Right cardiac atrium (tissue), 5 donors: Measurements from ENCODE around the gene LRRC75B. TPM values are rescaled to one million over a fixed set of nuclear protein-coding genes. Genes with fewer than 3 reads are reported as not detected.
"Not testable (repeated sequence)": the region's sequence is repeated elsewhere in the genome, so short reads cannot be mapped to it uniquely, and the experiment has no call there.

ENCODE experiments used
- ATAC-seq, 2 donors: fragments of 200-7000 bp; cut with Tn5 transposase; one replicate each; pipeline versions ENCODE4 v1.8.0 to v1.9.1; 2020; ENCODE audit warnings: moderate library complexity in 2 of 2, mild to moderate bottlenecking in 1 of 2
- DNase-seq, 3 donors: peaks; one replicate each; pipeline ENCODE4 v3.0.0-alpha.2; 2020
- H3K27ac ChIP-seq: one replicate; pipeline ENCODE4 v1.5.1; 2013; ENCODE audit warnings: mild to moderate bottlenecking, low read length, control low read depth, moderate library complexity
- H3K27me3 ChIP-seq: one replicate; pipeline ENCODE4 v1.6.1; 2013; ENCODE audit not compliant: control insufficient read depth, insufficient read depth
- H3K4me1 ChIP-seq: one replicate; pipeline ENCODE4 v1.6.1; 2013; ENCODE audit warnings: low read length; ENCODE audit not compliant: control insufficient read depth, insufficient read depth
- H3K4me3 ChIP-seq: one replicate; pipeline ENCODE4 v1.5.1; 2013; ENCODE audit warnings: low read length, control low read depth
- H3K9me3 ChIP-seq: one replicate; pipeline ENCODE4 v1.6.1; 2013; ENCODE audit warnings: low read length; ENCODE audit not compliant: control insufficient read depth
- WGBS: extraction: QIAGEN DNeasy Blood & Tissue Kit; methylation state at CpG from one replicate; pipeline ENCODE4 v1.1.7; 2013; 5-methylcytosine and 5-hydroxymethylcytosine counted together
- intact Hi-C, 4 donors: fragments of 100-400 bp; cut with DNase I; formaldehyde crosslinking; loops; one replicate each; pipeline versions ENCODE4 v1.11.0 to v1.14.0; 2022 to 2023
- polyA plus RNA-seq: library from polyadenylated mRNA; stranded (reverse); fragments of 200-250 nt; gene quantifications from one replicate; pipeline ENCODE4 v1.2.3, GENCODE V29; 2013
- total RNA-seq, 4 donors: library from RNA; stranded (reverse); fragmentation: NEBNext Ultra II Directional; extraction: Animal tissue kit (Norgen Biotek cat#: 25700); gene quantifications; one replicate each; pipeline ENCODE4 v1.2.1, GENCODE V29; 2021
- donor health status: healthy with polysubstance abuse.
- donor health status: DM: no; HTN: yes; CAD: no.
- donor health status: DM: no; HTN: no; CAD: no.
- donor health status: DM: no; HTN: yes; CAD: no; lungs with severe emphysema.
- donor health status: DM: yes; HTN: yes; CAD: no.

The LRRC75B gene
- total and polyA plus RNA-seq, 5 donors = 5.1 to 7.3 (median 6.1) TPM

GRCh38 chr22:24601217-24602104 lies 8.6 kb upstream of the LRRC75B start:
- H3K4me1 ChIP-seq = peaks cover 3% of the 10 kb centered on the region
- ATAC-seq (peak; percentile 67 to 78), DNase-seq (peak; percentile 52 to 88 (median 87))
- no peaks in the 10 kb centered on the region for H3K27me3 ChIP-seq
- no peaks in the 10 kb centered on the region for H3K9me3 ChIP-seq
- no peak overlapping the region for H3K4me3 ChIP-seq
- WGBS = 67% methylated on average over 12 of the region's 12 CpGs
- H3K27ac ChIP-seq = no peak overlapping the region
- intact Hi-C loops = no loop called here

DNA sequence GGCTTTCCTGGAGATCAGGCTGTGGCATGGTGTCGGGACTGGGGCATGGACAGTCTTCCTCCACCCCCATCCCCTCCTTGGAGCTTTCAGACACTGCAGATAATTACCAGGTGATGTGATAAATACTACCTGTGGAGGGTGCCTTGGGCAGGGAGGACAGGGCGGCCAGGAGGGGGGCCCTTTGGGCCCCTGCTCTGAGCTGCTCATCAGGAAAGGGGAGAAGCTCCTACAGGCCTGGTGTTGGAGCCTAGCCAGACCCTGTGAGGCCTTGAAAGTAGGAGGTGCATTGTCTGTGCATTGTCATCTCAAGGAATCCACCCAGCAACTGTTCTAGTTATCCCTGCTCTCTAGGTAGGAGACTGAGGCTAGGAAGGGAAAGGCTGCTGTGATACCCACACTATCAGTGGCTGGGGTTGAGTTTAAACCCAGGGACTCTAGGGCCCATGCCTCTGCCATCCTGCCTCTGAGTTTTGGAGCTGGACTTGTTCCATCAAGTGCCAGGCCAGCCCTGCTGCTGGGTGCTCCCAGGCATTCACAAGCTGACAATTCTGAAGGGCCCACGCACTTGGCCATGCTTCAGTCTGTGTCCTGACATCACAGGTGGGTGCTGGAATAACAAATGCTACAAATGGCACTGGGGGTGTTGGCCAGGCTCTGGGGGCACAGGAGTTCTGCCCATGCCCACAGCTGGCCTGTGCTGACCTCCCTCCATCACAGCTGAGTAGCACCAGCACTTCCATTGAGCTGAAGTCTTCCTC lies 7.3 kb upstream of the LRRC75B start:
- ATAC-seq, H3K4me1 ChIP-seq, H3K9me3 ChIP-seq, DNase-seq, H3K4me3 ChIP-seq, H3K27me3 ChIP-seq, intact Hi-C loops, H3K27ac ChIP-seq: not testable (repeated sequence)
- 91% methylated on average over 3 of the region's 3 CpGs for WGBS

DNA sequence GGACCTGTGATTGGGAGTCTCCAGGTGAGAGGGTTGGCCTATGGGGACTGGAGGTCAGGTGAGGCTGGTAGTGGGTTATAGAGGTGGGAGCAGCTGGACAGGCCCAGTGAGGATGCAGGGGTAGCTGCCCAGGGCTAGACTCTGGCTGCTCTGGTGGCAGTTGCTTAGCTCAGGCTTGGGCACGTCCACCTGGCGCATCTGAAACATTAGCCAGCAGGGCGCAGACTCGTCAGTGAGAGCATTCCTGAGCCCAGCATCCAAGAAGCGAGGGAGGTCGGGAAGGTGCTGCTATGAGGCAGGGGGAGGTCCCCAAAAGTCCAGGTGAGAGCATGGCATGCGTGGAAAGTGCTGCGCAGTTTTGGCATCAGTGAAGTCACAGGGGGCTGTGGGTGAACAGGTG lies 6.6 kb upstream of the LRRC75B start:
- no peak overlapping the region for H3K27ac ChIP-seq
- peak in 1 of 3 donors; percentile 39 for DNase-seq
- WGBS = 82% methylated on average over 8 of the region's 8 CpGs
- no peaks in the 10 kb centered on the region for H3K9me3 ChIP-seq
- no peaks in the 10 kb centered on the region for H3K27me3 ChIP-seq
- no peak for ATAC-seq
- H3K4me1 ChIP-seq = peaks cover 3% of the 10 kb centered on the region
- no peak overlapping the region for H3K4me3 ChIP-seq
- intact Hi-C loops = no loop called here

DNA sequence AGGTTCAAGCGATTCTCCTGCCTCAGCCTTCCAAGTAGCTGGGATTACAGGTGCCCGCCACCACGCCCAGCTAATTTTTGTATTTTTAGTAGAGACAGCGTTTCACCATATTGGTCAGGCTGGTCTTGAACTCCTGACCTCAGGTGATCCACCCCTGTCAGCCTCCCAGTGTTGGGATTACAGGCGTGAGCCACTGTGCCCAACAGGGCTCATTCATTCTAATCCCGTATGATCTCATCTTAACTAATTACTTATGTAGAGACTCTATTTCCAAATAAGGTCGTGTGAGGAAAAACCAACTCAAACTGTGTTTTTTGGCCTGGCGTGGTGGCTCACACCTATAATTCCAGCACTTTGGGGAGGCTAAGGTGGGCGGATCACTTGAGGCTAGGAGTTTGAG lies 4.2 kb upstream of the LRRC75B start:
- DNase-seq, H3K9me3 ChIP-seq, H3K4me1 ChIP-seq, ATAC-seq, H3K4me3 ChIP-seq, intact Hi-C loops, H3K27me3 ChIP-seq, H3K27ac ChIP-seq: not testable (repeated sequence)
- 87% methylated on average over 9 of the region's 9 CpGs for WGBS

- no peak overlapping the region for H3K27ac ChIP-seq
- WGBS = 92% methylated on average over 4 of the region's 4 CpGs
- no peak for ATAC-seq
Observed at GRCh38 chr22:24595863-24596262, 3.0 kb upstream of the LRRC75B start.

DNA sequence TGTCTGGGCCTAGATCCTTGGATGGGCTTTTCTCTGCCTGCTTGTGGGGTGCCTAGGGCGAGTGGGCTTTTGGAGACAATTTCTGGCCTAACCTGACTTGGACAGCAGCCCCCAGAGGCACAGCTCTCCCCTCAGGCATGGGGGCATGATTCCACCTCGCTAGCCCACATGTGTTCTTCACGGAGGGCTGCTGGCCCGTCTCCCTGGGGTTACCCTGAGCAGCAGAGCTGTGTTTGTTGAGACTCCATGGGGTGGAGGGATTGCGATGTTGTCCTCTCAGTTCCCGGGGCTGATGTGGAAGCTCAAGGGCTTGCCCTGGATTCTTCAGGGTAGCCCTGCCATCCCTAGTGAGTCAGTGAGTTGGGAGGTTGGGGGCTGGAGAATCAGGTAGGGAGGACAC lies 2.4 kb upstream of the LRRC75B start:
- Histone ChIP-seq H3K4me3 (no peak overlapping the region), H3K9me3 (no peaks in the 10 kb centered on the region), H3K27ac (no peak overlapping the region), H3K27me3 (no peaks in the 10 kb centered on the region), H3K4me1 (no peaks in the 10 kb centered on the region)
- ATAC-seq (no peak), DNase-seq (peak in 1 of 3 donors; percentile 34)
- intact Hi-C loops = no loop called here
- 85% methylated on average over 6 of the region's 6 CpGs for WGBS

More at GRCh38 chr22:24595863-24596262, 3.0 kb upstream of the LRRC75B start:
- H3K27me3 ChIP-seq = no peaks in the 10 kb centered on the region
- H3K4me3 ChIP-seq = no peak overlapping the region
- H3K9me3 ChIP-seq = no peaks in the 10 kb centered on the region
- intact Hi-C loops = no loop called here
- DNase-seq = no peak
- H3K4me1 ChIP-seq = no peaks in the 10 kb centered on the region

- no peaks in the 10 kb centered on the region for H3K4me1 ChIP-seq
- intact Hi-C loops = no loop called here
- peak in 1 of 3 donors; percentile 50 for DNase-seq
- no peak for ATAC-seq
- 73% methylated on average over 7 of the region's 7 CpGs for WGBS
- H3K9me3 ChIP-seq = no peaks in the 10 kb centered on the region
- H3K4me3 ChIP-seq = no peak overlapping the region
- no peak overlapping the region for H3K27ac ChIP-seq
- H3K27me3 ChIP-seq = no peaks in the 10 kb centered on the region
Observed at GRCh38 chr22:24594569-24595120, 1.8 kb upstream of the LRRC75B start.

GRCh38 chr22:24593836-24594568 lies 1.1 kb upstream of the LRRC75B start:
- Histone ChIP-seq H3K4me1 (no peaks in the 10 kb centered on the region), H3K27me3 (no peaks in the 10 kb centered on the region), H3K4me3 (no peak overlapping the region), H3K9me3 (no peaks in the 10 kb centered on the region), H3K27ac (no peak overlapping the region)
- ATAC-seq (no peak), DNase-seq (peak in 1 of 3 donors; percentile 49)
- 76% methylated on average over 16 of the region's 16 CpGs for WGBS
- intact Hi-C loops = no loop called here

DNA sequence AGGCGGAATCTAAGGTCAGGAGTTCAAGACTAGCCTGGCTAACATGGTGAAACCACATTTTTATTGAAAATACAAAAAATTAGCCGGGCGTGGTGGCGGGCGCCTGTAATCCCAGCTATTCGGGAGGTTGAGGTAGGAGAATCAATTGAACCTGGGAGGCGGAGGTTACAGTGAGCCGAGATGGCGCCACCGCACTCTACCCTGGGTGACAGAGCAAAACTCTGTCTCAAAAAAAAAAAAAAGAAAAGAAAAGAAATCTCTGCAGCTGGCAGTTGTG lies 624 bp upstream of the LRRC75B start:
- H3K27ac ChIP-seq, intact Hi-C loops, H3K27me3 ChIP-seq, ATAC-seq, H3K4me1 ChIP-seq, DNase-seq, H3K4me3 ChIP-seq, H3K9me3 ChIP-seq: not testable (repeated sequence)
- 92% methylated on average over 10 of the region's 10 CpGs for WGBS

GRCh38 chr22:24592058-24592850 lies 619 bp downstream of the LRRC75B start:
- DNase-seq = peak in 2 of 3 donors; percentile 73 to 75
- Histone ChIP-seq H3K4me3 (peak overlapping the region; percentile 60), H3K4me1 (no peaks in the 10 kb centered on the region), H3K27ac (peak overlapping the region; percentile 19), H3K9me3 (no peaks in the 10 kb centered on the region), H3K27me3 (no peaks in the 10 kb centered on the region)
- ATAC-seq = peak; percentile 1 to 2
- intact Hi-C loops = no loop called here
- 9% methylated on average over 33 of the region's 33 CpGs for WGBS
